OCI-LY7 (cell line): Measurements from ENCODE around the gene LZTS3.

ENCODE experiments used
- EZH2phosphoT487 ChIP-seq: fragments of 200-600 bp; sonication (generic); IDR thresholded peaks from 2 replicates; pipeline ENCODE4 v1.6.1; 2018; ENCODE audit warnings: low read depth, borderline replicate concordance, mild to moderate bottlenecking, mixed run types, antibody characterized with exemption, low read length, moderate library complexity, mixed read lengths
- TF ChIP-seq, protein P1 (sequence below): fragments of 200-600 bp; sonication (generic); conservative IDR thresholded peaks from 2 replicates; pipeline ENCODE4 v1.5.1; 2014; ENCODE audit warnings: mild to moderate bottlenecking, antibody characterized with exemption, low read length, moderate library complexity, mixed read lengths

GRCh38 chr20:3115190-3116107 lies 57.9 kb downstream of the LZTS3 start:
- TF ChIP-seq, protein P1, sequence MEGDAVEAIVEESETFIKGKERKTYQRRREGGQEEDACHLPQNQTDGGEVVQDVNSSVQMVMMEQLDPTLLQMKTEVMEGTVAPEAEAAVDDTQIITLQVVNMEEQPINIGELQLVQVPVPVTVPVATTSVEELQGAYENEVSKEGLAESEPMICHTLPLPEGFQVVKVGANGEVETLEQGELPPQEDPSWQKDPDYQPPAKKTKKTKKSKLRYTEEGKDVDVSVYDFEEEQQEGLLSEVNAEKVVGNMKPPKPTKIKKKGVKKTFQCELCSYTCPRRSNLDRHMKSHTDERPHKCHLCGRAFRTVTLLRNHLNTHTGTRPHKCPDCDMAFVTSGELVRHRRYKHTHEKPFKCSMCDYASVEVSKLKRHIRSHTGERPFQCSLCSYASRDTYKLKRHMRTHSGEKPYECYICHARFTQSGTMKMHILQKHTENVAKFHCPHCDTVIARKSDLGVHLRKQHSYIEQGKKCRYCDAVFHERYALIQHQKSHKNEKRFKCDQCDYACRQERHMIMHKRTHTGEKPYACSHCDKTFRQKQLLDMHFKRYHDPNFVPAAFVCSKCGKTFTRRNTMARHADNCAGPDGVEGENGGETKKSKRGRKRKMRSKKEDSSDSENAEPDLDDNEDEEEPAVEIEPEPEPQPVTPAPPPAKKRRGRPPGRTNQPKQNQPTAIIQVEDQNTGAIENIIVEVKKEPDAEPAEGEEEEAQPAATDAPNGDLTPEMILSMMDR = peak; percentile 77
- TF ChIP-seq EZH2phosphoT487 = no peak
